SK-N-SH (cell line): ENCODE data around the gene PRLH. TPM values are rescaled to one million over a fixed set of nuclear protein-coding genes. Genes with fewer than 3 reads are reported as not detected.

ENCODE experiments used
- CTCF ChIA-PET: fragments of 300-600, 350-600 bp; formaldehyde crosslinking; extraction: SDS; loops from one replicate; lab custom pipeline; 2021; lab: Yijun Ruan, JAX
- POLR2A ChIA-PET: fragments of 350-600 bp; sonication (Branson Sonifier 250); formaldehyde crosslinking; extraction: SDS; loops from one replicate; lab custom pipeline; 2020; ENCODE audit warnings: antibody characterized with exemption, inconsistent platforms; lab: Yijun Ruan, JAX
- DNase-seq: peaks from one replicate; pipeline ENCODE4 v3.0.0; 2012
- H2AFZ ChIP-seq: fragments of 200-600 bp; sonication (generic); 2 replicates; pipeline ENCODE4 v1.8.1; 2016; ENCODE audit warnings: antibody characterized with exemption, mild to moderate bottlenecking, low read depth
- H3F3A ChIP-seq: fragments of 200-600 bp; sonication (generic); replicated peaks from 2 replicates; pipeline ENCODE3; 2016; ENCODE audit warnings: antibody characterized with exemption, mild to moderate bottlenecking; ENCODE audit not compliant: insufficient read depth
- H3K27ac ChIP-seq, 2 experiments: fragments of 200-500 bp in 1 of 2; fragments of 200-600 bp in 1 of 2; sonication (Bioruptor generic) in 1 of 2; sonication (generic), shearing (Covaris generic) in 1 of 2; 2 replicates each; pipeline versions ENCODE4 v1.5.1 to v1.6.1; 2014 to 2016; ENCODE audit warnings: low read depth in 2 of 2, inconsistent platforms in 1 of 2, low read length in 1 of 2, mild to moderate bottlenecking in 1 of 2, mixed read lengths in 1 of 2
- H3K27me3 ChIP-seq: fragments of 200-600 bp; sonication (generic), shearing (Covaris generic); 2 replicates; pipeline ENCODE4 v1.6.1; 2016; ENCODE audit warnings: mixed run types; ENCODE audit not compliant: insufficient read depth
- H3K36me3 ChIP-seq, 2 experiments: fragments of 200-500 bp in 1 of 2; fragments of 200-600 bp in 1 of 2; sonication (Bioruptor generic) in 1 of 2; sonication (generic) in 1 of 2; replicated peaks in 1 of 2; 2 replicates each; pipeline versions ENCODE3 to v1.5.1; 2014 to 2016; ENCODE audit warnings: low read length in 1 of 2, mild to moderate bottlenecking in 1 of 2; ENCODE audit not compliant: insufficient read depth in 2 of 2, control insufficient read depth in 1 of 2
- H3K4me1 ChIP-seq, 2 experiments: fragments of 200-500 bp in 1 of 2; fragments of 200-600 bp in 1 of 2; sonication (Bioruptor generic) in 1 of 2; sonication (generic), shearing (Covaris generic) in 1 of 2; 2 replicates each; pipeline versions ENCODE4 v1.5.1 to v1.6.1; 2014 to 2016; ENCODE audit warnings: low read depth in 1 of 2, low read length in 1 of 2, mixed run types in 1 of 2; ENCODE audit not compliant: insufficient read depth in 2 of 2, control insufficient read depth in 1 of 2
- H3K4me2 ChIP-seq: fragments of 200-600 bp; sonication (generic), shearing (Covaris generic); 2 replicates; pipeline ENCODE4 v1.6.1; 2017; ENCODE audit warnings: mixed run types
- H3K4me3 ChIP-seq, 2 experiments: fragments of 200-500 bp in 1 of 2; fragments of 200-600 bp in 1 of 2; sonication (Bioruptor generic) in 1 of 2; sonication (generic), shearing (Covaris generic) in 1 of 2; 2 replicates each; pipeline versions ENCODE4 v1.5.1 to v1.8.1; 2014 to 2016; ENCODE audit warnings: low read depth in 2 of 2, inconsistent platforms in 1 of 2, low read length in 1 of 2, mild to moderate bottlenecking in 1 of 2, mixed read lengths in 1 of 2, moderate library complexity in 1 of 2
- H3K79me2 ChIP-seq: fragments of 200-600 bp; sonication (generic); 2 replicates; pipeline ENCODE4 v1.8.1; 2017; ENCODE audit warnings: mild to moderate bottlenecking; ENCODE audit not compliant: insufficient read depth
- H3K9ac ChIP-seq: fragments of 200-600 bp; sonication (generic); 2 replicates; pipeline ENCODE4 v1.6.1; 2017; ENCODE audit warnings: mixed run types
- H3K9me2 ChIP-seq: fragments of 200-600 bp; sonication (generic); 2 replicates; pipeline ENCODE4 v1.6.1; 2017; ENCODE audit warnings: mixed run types
- H3K9me3 ChIP-seq: fragments of 200-600 bp; sonication (generic); 2 replicates; pipeline ENCODE4 v1.6.1; 2017; ENCODE audit warnings: mixed run types, mild to moderate bottlenecking, moderate library complexity
- H4K20me1 ChIP-seq: fragments of 200-600 bp; sonication (generic); 2 replicates; pipeline ENCODE4 v1.6.1; 2017; ENCODE audit warnings: mild to moderate bottlenecking, mixed run types; ENCODE audit not compliant: insufficient read depth
- CHD2 ChIP-seq: fragments of 150-350 bp; IDR thresholded peaks from 2 replicates; pipeline ENCODE4 v1.6.1; 2018; ENCODE audit warnings: low read length; ENCODE audit not compliant: partially characterized antibody
- ELF1 ChIP-seq: IDR thresholded peaks from 2 replicates; pipeline ENCODE4 v1.4.0; 2012
- EP300 ChIP-seq, 2 experiments: IDR thresholded peaks; 2 replicates each; pipeline versions ENCODE4 v1.4.0 to v1.6.1; 2012; ENCODE audit warnings: borderline replicate concordance in 1 of 2, low read depth in 1 of 2, low read length in 1 of 2
- FOXJ3 ChIP-seq: sonication (generic); formaldehyde crosslinking; IDR thresholded peaks from 2 replicates; pipeline ENCODE4 v1.5.1; 2020; ENCODE audit warnings: mild to moderate bottlenecking, missing genetic modification reagents
- RAD21 ChIP-seq: IDR thresholded peaks from 2 replicates; pipeline ENCODE4 v1.6.1; 2012; ENCODE audit warnings: mild to moderate bottlenecking, low read length
- SIN3A ChIP-seq: IDR thresholded peaks from 2 replicates; pipeline ENCODE4 v1.6.1; 2012; ENCODE audit warnings: low read depth, mild to moderate bottlenecking, low read length, moderate library complexity, borderline replicate concordance
- SMC3 ChIP-seq: IDR thresholded peaks from 2 replicates; pipeline ENCODE4 v1.6.1; 2012; ENCODE audit warnings: low read depth, low read length, improper control_type of control experiment
- TCF12 ChIP-seq: IDR thresholded peaks from 2 replicates; pipeline ENCODE4 v1.4.0; 2012
- YY1 ChIP-seq: IDR thresholded peaks from 2 replicates; pipeline ENCODE4 v1.4.0; 2012; ENCODE audit warnings: low read depth, mild to moderate bottlenecking
- WGBS: methylation state at CpG from one replicate; pipeline ENCODE4 v1.1.6; 2017; ENCODE audit warnings: low lambda C conversion rate; 5-methylcytosine and 5-hydroxymethylcytosine counted together
- polyA plus RNA-seq, 3 experiments: library from polyadenylated mRNA; depleted of rRNA; stranded (reverse); fragments of >200 nt; gene quantifications; 2 replicates each; pipeline ENCODE4 v1.2.3, GENCODE V29; 2012
- TF ChIP-seq, protein P1 (sequence below): IDR thresholded peaks from 2 replicates; pipeline ENCODE4 v1.4.0; 2012; ENCODE audit warnings: low read depth, borderline replicate concordance

Gene PRLH
- polyA plus RNA-seq, 1 of the 3 experiments (the other 2 are of a cell fraction): not detected

DNA sequence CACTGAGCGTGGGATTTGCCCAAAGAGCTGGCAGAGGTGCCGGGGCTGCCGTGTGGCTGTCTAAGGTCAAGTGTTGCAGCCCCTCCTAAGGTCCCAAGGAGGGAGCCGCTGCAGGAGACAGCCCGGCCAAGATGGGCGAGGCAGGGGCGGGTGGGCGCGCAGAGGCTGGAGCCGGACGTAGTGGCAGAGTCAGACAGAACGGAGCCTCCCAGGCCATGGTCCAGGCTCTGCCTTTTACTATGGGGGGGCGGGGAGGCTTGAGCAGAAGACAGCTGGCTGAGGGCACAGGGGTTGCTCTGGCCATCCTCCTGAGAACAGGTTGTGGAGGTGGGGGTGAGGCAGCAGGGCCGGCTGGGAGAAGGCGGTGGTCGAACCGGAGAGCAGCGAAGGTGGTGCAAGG, 27.5 kb upstream of the PRLH start:
- CTCF ChIA-PET: interaction anchor here (0.9 to 4.7 kb wide), 4 partner anchors 10 to 417 kb away, joined by 3 to 28 read pairs (median 6); no protein-coding TSS in a partner anchor

DNA sequence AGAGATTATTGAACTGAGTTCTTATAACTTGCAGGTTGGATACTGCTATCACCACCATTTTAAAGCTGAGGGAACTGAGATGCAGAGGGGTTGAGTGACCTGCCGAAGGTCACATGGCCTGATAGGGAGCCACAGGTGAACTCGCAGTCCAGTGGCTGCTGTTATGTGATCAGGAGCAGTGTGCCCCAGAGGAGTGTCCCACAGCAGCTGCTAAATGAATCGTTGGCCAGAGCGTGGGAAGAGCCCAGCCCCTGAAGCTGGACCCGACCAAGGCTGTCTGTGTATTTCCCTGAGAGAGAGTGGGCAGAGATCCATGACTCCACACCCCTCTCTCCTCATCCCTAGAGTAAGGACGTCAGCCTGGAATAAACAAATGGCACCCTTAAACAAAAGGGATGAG, 26.7 kb upstream of the PRLH start:
- H3K79me2 ChIP-seq: no peaks in the 10 kb centered on the region
- H3K9ac ChIP-seq: no peak overlapping the region
- H3K27ac ChIP-seq: no peak overlapping the region
- H2AFZ ChIP-seq: no peak overlapping the region
- CTCF ChIA-PET: interaction anchor here (1.3 to 4.7 kb wide), 3 partner anchors 27 to 418 kb away, joined by 3 to 28 read pairs (median 9); no protein-coding TSS in a partner anchor
- no peaks in the 10 kb centered on the region for H3K9me2 ChIP-seq
- POLR2A ChIA-PET: no interaction called here
- peaks cover 0 to 8% of the 10 kb centered on the region in 2 experiments; a peak in 1 of 4 replicates for H3K4me1 ChIP-seq
- peaks cover 8% of the 10 kb centered on the region for H3F3A ChIP-seq
- H4K20me1 ChIP-seq: no peaks in the 10 kb centered on the region
- H3K4me2 ChIP-seq: no peak overlapping the region
- 93% methylated on average over 6 of the region's 6 CpGs for WGBS
- peaks cover 2 to 42% of the 10 kb centered on the region in 2 experiments for H3K36me3 ChIP-seq
- no peak for DNase-seq
- H3K9me3 ChIP-seq: no peaks in the 10 kb centered on the region
- H3K4me3 ChIP-seq: no peak overlapping the region
- H3K27me3 ChIP-seq: no peaks in the 10 kb centered on the region
- TF ChIP-seq EP300 (IDR thresholded peaks at IDR 0.05; ENCODE audit: borderline replicate concordance in 1 of 2, low read depth in 1 of 2, low read length in 1 of 2): no peak
- no peak for TF ChIP-seq ELF1

More for the DNA sequence above, 27.5 kb upstream of the PRLH start:
- H3K27me3 ChIP-seq: no peaks in the 10 kb centered on the region
- peaks cover 8% of the 10 kb centered on the region for H3F3A ChIP-seq
- POLR2A ChIA-PET: no interaction called here
- no peaks in the 10 kb centered on the region for H4K20me1 ChIP-seq
- H3K4me2 ChIP-seq: no peak overlapping the region
- H3K9me3 ChIP-seq: no peaks in the 10 kb centered on the region
- no peak overlapping the region for H2AFZ ChIP-seq
- H3K4me3 ChIP-seq: no peak overlapping the region
- DNase-seq: no peak
- H3K9me2 ChIP-seq: no peaks in the 10 kb centered on the region
- peaks cover 2 to 50% of the 10 kb centered on the region in 2 experiments for H3K36me3 ChIP-seq
- TF ChIP-seq FOXJ3 (CRISPR knock-in tag) (no peak), EP300 (IDR thresholded peaks at IDR 0.05; ENCODE audit: borderline replicate concordance in 1 of 2, low read depth in 1 of 2, low read length in 1 of 2) (no peak), YY1 (no peak), CHD2 (no peak), TCF12 (no peak), SIN3A (no peak), RAD21 (no peak), SMC3 (no peak)
- TF ChIP-seq, protein P1, sequence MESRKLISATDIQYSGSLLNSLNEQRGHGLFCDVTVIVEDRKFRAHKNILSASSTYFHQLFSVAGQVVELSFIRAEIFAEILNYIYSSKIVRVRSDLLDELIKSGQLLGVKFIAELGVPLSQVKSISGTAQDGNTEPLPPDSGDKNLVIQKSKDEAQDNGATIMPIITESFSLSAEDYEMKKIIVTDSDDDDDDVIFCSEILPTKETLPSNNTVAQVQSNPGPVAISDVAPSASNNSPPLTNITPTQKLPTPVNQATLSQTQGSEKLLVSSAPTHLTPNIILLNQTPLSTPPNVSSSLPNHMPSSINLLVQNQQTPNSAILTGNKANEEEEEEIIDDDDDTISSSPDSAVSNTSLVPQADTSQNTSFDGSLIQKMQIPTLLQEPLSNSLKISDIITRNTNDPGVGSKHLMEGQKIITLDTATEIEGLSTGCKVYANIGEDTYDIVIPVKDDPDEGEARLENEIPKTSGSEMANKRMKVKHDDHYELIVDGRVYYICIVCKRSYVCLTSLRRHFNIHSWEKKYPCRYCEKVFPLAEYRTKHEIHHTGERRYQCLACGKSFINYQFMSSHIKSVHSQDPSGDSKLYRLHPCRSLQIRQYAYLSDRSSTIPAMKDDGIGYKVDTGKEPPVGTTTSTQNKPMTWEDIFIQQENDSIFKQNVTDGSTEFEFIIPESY: no peak
- TF ChIP-seq, all 33 proteins: peak for 0
- no peak overlapping the region for H3K9ac ChIP-seq
- H3K4me1 ChIP-seq: peaks cover 0 to 8% of the 10 kb centered on the region in 2 experiments; a peak in 1 of 4 replicates
- no peak overlapping the region for H3K27ac ChIP-seq
- no peaks in the 10 kb centered on the region for H3K79me2 ChIP-seq
- WGBS: 96% methylated on average over 18 of the region's 18 CpGs
